ENCODE data around the gene ATE1.

GRCh38 chr10:121891103-121891502 lies 36.7 kb downstream of the ATE1 start:
- TF ChIP-seq CTCF (IDR thresholded peaks at IDR 0.05) (no peak), POLR2A (IDR thresholded peaks at IDR 0.05) (no peak)

Measured in Peyer's patch (tissue), 4 donors.